K562 (cell line): ENCODE results near the gene MYBL2. TPM values are rescaled to one million over a fixed set of nuclear protein-coding genes. Genes with fewer than 3 reads are reported as not detected.

Experiments
- ARID1B ChIP-seq: fragments of 450-650 bp; IDR thresholded peaks from 2 replicates; pipeline ENCODE4 v1.6.1; 2016; ENCODE audit warnings: antibody characterized with exemption, mild to moderate bottlenecking, inconsistent platforms
- CBX8 ChIP-seq: fragments of 200-600 bp; sonication (generic); IDR thresholded peaks from 2 replicates; pipeline ENCODE4 v1.6.1; 2012; ENCODE audit warnings: borderline replicate concordance, mixed run types, low read depth, mild to moderate bottlenecking, moderate library complexity, mixed read lengths, low read length, control low read depth, inconsistent platforms; ENCODE audit not compliant: poor library complexity, severe bottlenecking; ENCODE audit errors: extremely low read depth
- CEBPB ChIP-seq: fragments of 450-650 bp; IDR thresholded peaks from 2 replicates; pipeline ENCODE4 v1.6.1; 2016; ENCODE audit warnings: missing genetic modification characterization, missing compliant biosample characterization
- DPF2 ChIP-seq: fragments of 450-650 bp; IDR thresholded peaks from 2 replicates; pipeline ENCODE4 v1.6.1; 2016
- KDM4B ChIP-seq, 2 experiments: fragments of 450-650 bp in 1 of 2; sonication (generic) in 1 of 2; IDR thresholded peaks; 2 replicates each; pipeline ENCODE4 v1.6.1; 2016 to 2017; ENCODE audit warnings: borderline replicate concordance in 2 of 2, antibody characterized with exemption in 1 of 2, low read depth in 1 of 2, mild to moderate bottlenecking in 1 of 2
- MAFF ChIP-seq: IDR thresholded peaks from 2 replicates; pipeline ENCODE4 v1.6.1; 2012; ENCODE audit warnings: low read length, improper control_type of control experiment
- MAFG ChIP-seq: fragments of 450-650 bp; conservative IDR thresholded peaks from 2 replicates; pipeline ENCODE4 v1.6.1; 2016; ENCODE audit warnings: missing genetic modification characterization, missing compliant biosample characterization
- MEF2A ChIP-seq: IDR thresholded peaks from 2 replicates; pipeline ENCODE4 v1.6.1; 2011; ENCODE audit warnings: low read depth, mild to moderate bottlenecking, low read length, moderate library complexity; ENCODE audit not compliant: control insufficient read depth
- NFE2 ChIP-seq: IDR thresholded peaks from 2 replicates; pipeline ENCODE4 v1.6.1; 2014; ENCODE audit warnings: antibody characterized with exemption, low read depth
- NR1H2 ChIP-seq: sonication (generic); formaldehyde crosslinking; IDR thresholded peaks from 2 replicates; pipeline ENCODE4 v1.4.0; 2020; ENCODE audit warnings: mild to moderate bottlenecking, missing genetic modification reagents
- RBM17 ChIP-seq: fragments of 200-400 bp; formaldehyde crosslinking; IDR thresholded peaks from 2 replicates; pipeline ENCODE4 v1.6.1; 2017; ENCODE audit warnings: low read depth, mild to moderate bottlenecking, low read length, borderline replicate concordance
- SMARCE1 ChIP-seq: fragments of 450-650 bp; IDR thresholded peaks from 2 replicates; pipeline ENCODE4 v1.7.1; 2016; ENCODE audit warnings: mild to moderate bottlenecking
- ZNF224 ChIP-seq: sonication (generic); formaldehyde crosslinking; IDR thresholded peaks from 2 replicates; pipeline ENCODE4 v1.8.0; 2022; ENCODE audit warnings: mild to moderate bottlenecking, missing genetic modification reagents
- ZNF23 ChIP-seq: fragments of 250-450 bp; sonication (Bioruptor Pico); IDR thresholded peaks from 2 replicates; pipeline ENCODE4 v1.4.0; 2020; ENCODE audit warnings: mild to moderate bottlenecking
- polyA plus RNA-seq, 8 experiments: library from polyadenylated mRNA; depleted of rRNA in 4 of 8; stranded (reverse) in 5 of 8; unstranded in 3 of 8; fragments of >200 nt; fragmentation: Nextera tagmentation in 2 of 8; fragmentation: Illumina TruSeq in 1 of 8; extraction: Ambion mirVana in 2 of 8; extraction: Trizol in 1 of 8; gene quantifications; 2 replicates each; pipeline versions ENCODE4 v1.2.1 to v1.2.3, GENCODE V29; 2011 to 2014; ENCODE audit warnings: inconsistent platforms in 1 of 8, missing spikeins in 1 of 8
- total RNA-seq, 7 experiments: library from RNA; depleted of rRNA in 6 of 7; stranded (reverse); fragments of >200 nt in 6 of 7; fragmentation: Illumina TruSeq in 2 of 7; extraction: Trizol in 2 of 7; gene quantifications; 2 replicates each; pipeline versions ENCODE4 v1.2.1 to v1.2.3, GENCODE V29; 2011 to 2021; ENCODE audit warnings: low replicate concordance in 1 of 7
- TF ChIP-seq, protein P1 (sequence below), 2 experiments: IDR thresholded peaks; 2 replicates each; pipeline ENCODE4 v1.6.1; 2011; ENCODE audit warnings: borderline replicate concordance in 1 of 2, control low read depth in 1 of 2, low read depth in 1 of 2, low read length in 1 of 2, mild to moderate bottlenecking in 1 of 2, mixed read lengths in 1 of 2, moderate library complexity in 1 of 2; ENCODE audit not compliant: insufficient read depth in 1 of 2, insufficient read length in 1 of 2, poor library complexity in 1 of 2, severe bottlenecking in 1 of 2; ENCODE audit errors: extremely low read depth in 1 of 2
- TF ChIP-seq, protein P2 (sequence below): fragments of 450-650 bp; formaldehyde crosslinking; IDR thresholded peaks from 2 replicates; pipeline ENCODE4 v1.4.0; 2020; ENCODE audit warnings: mild to moderate bottlenecking

Gene MYBL2
- total and polyA plus RNA-seq, 9 of the 15 experiments (the other 6 are each of a cell fraction or from before 2014, with no cell fraction given): 4.4 to 169 (median 52.5) TPM

- TF ChIP-seq, protein P1, sequence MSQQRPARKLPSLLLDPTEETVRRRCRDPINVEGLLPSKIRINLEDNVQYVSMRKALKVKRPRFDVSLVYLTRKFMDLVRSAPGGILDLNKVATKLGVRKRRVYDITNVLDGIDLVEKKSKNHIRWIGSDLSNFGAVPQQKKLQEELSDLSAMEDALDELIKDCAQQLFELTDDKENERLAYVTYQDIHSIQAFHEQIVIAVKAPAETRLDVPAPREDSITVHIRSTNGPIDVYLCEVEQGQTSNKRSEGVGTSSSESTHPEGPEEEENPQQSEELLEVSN (IDR thresholded peaks at IDR 0.05; ENCODE audit: borderline replicate concordance in 1 of 2, extremely low read depth in 1 of 2, insufficient read depth in 1 of 2, insufficient read length in 1 of 2, low read depth in 1 of 2, low read length in 1 of 2, poor library complexity in 1 of 2, severe bottlenecking in 1 of 2): no peak
- TF ChIP-seq CBX8: no peak
- TF ChIP-seq MAFF: peak; percentile 57
- peak; percentile 81 for TF ChIP-seq NFE2
- TF ChIP-seq DPF2: peak; percentile 49; the same call in 1 of the 2 replicates
- TF ChIP-seq RBM17: no peak
- TF ChIP-seq ZNF224 (CRISPR knock-in tag): no peak
- peak; percentile 43; the same call in 1 of the 2 replicates for TF ChIP-seq ARID1B
- TF ChIP-seq MEF2A: no peak
- no peak for TF ChIP-seq CEBPB (tag)
- TF ChIP-seq, protein P2, sequence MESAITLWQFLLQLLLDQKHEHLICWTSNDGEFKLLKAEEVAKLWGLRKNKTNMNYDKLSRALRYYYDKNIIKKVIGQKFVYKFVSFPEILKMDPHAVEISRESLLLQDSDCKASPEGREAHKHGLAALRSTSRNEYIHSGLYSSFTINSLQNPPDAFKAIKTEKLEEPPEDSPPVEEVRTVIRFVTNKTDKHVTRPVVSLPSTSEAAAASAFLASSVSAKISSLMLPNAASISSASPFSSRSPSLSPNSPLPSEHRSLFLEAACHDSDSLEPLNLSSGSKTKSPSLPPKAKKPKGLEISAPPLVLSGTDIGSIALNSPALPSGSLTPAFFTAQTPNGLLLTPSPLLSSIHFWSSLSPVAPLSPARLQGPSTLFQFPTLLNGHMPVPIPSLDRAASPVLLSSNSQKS: no peak
- no peak for TF ChIP-seq NR1H2 (CRISPR knock-in tag)
- TF ChIP-seq SMARCE1: peak; percentile 25; the same call in 1 of the 2 replicates
- no peak for TF ChIP-seq KDM4B (IDR thresholded peaks at IDR 0.05; ENCODE audit: borderline replicate concordance in 2 of 2, low read depth in 1 of 2)
- no peak for TF ChIP-seq ZNF23 (CRISPR knock-in tag)
- TF ChIP-seq MAFG: peak; percentile 78
Observed at GRCh38 chr20:43746344-43747137, 79.6 kb downstream of the MYBL2 start (continued).
